HG03175 (cell line): ENCODE measurements around the gene PRDX3.
A peak's percentile ranks its signal among the peaks of the same experiment; 100 is the strongest.
"Not testable (repeated sequence)": the region's sequence is repeated elsewhere in the genome, so short reads cannot be mapped to it uniquely, and the experiment has no call there.

ENCODE experiments used
- ATAC-seq: cut with Tn5 transposase; IDR thresholded peaks from one replicate; pipeline ENCODE4 v1.9.1; 2021; ENCODE audit warnings: mild to moderate bottlenecking, moderate library complexity; ENCODE audit not compliant: unreplicated experiment

Gene PRDX3

GRCh38 chr10:119206603-119207365 is 28.2 kb upstream of the PRDX3 start:
- ATAC-seq, result peak; percentile 56

- ATAC-seq, result peak; percentile 29
Measured at GRCh38 chr10:119205894-119206602, 27.4 kb upstream of the PRDX3 start.

- no peak for ATAC-seq
Measured at GRCh38 chr10:119203006-119203405, 24.4 kb upstream of the PRDX3 start.

- ATAC-seq, result no peak
Measured at GRCh38 chr10:119201233-119201632, 22.6 kb upstream of the PRDX3 start.

GRCh38 chr10:119199231-119199992 is 20.8 kb upstream of the PRDX3 start:
- peak; percentile 65 for ATAC-seq

- ATAC-seq, result no peak
Measured at GRCh38 chr10:119198438-119198837, 19.8 kb upstream of the PRDX3 start.

- no peak for ATAC-seq
Measured at GRCh38 chr10:119197921-119198320, 19.3 kb upstream of the PRDX3 start.

- no peak for ATAC-seq
Measured at GRCh38 chr10:119191881-119192280, 13.3 kb upstream of the PRDX3 start.

- no peak for ATAC-seq
Measured at GRCh38 chr10:119190954-119191785, 12.6 kb upstream of the PRDX3 start.

GRCh38 chr10:119190353-119190752 is 11.7 kb upstream of the PRDX3 start:
- no peak for ATAC-seq

- no peak for ATAC-seq
Measured at GRCh38 chr10:119189811-119190282, 11.2 kb upstream of the PRDX3 start.

- no peak for ATAC-seq
Measured at GRCh38 chr10:119183664-119184412, 5.2 kb upstream of the PRDX3 start.

GRCh38 chr10:119180850-119181400 is 2.3 kb upstream of the PRDX3 start:
- not testable (repeated sequence) for ATAC-seq

- peak; percentile 25 for ATAC-seq
Measured at GRCh38 chr10:119177708-119178371, 772 bp downstream of the PRDX3 start.

GRCh38 chr10:119176166-119176565 is 2.4 kb downstream of the PRDX3 start:
- no peak for ATAC-seq

GRCh38 chr10:119174109-119174508 is 4.5 kb downstream of the PRDX3 start:
- no peak for ATAC-seq

GRCh38 chr10:119167041-119167440 is 11.6 kb downstream of the PRDX3 start:
- no peak for ATAC-seq

GRCh38 chr10:119166564-119166963 is 12.0 kb downstream of the PRDX3 start:
- ATAC-seq, result no peak

- ATAC-seq, result peak; percentile 4
Measured at GRCh38 chr10:119166118-119166500, 12.5 kb downstream of the PRDX3 start.
